ENCODE results near the gene OSM.

OSM gene

DNA sequence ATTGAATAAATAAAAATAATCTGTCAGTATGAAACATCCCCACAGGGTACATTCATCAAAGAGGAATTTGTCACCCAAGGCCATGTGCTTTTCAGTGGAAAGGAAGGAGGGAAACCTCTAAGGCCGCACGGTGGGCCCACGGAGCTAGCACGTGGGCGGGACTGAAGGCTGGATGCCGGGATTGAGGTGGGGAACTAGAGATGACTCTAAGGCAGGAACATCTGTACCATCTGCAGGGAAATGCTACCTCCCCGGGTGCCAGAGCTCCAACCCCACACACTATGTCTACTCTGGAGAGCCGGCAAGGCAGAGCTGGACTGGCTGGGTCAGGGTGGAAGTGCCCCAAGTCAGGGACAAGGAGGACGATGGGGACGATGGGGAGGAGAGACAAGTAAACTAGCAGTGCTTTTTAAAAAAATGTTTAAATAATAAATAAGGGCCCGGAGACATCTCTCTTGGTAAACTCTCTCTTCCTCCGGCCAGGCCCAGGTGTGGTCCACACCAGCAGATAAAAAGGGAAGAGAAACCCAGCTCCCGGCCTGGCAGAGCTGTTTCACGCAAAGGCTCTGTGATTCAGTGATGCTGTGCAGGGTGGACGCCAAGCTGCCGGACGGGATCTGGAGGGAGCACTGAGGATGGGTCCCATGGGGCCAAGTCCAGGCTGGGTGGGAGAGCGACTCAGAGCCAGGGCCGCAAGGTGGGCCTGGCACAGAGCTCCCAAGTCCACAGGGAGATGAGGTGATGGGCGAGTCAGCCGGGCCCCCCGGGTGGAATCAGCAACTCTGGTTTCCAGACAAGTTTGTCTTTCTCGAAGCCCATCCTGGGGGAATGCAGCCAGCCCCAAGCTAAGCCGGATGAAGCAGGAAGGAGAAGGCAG is 25.9 kb downstream of the OSM start:
- no peaks in the 10 kb centered on the region for H3K36me3 Mint-ChIP-seq (ENCODE audit: low read depth)
- H3K27ac Mint-ChIP-seq: peak overlapping the region; percentile 36
- H3K4me3 Mint-ChIP-seq: no peak overlapping the region
- no peak for DNase-seq
- H3K4me1 Mint-ChIP-seq: peaks cover 72% of the 10 kb centered on the region
- peaks cover 32% of the 10 kb centered on the region for H3K27me3 Mint-ChIP-seq (ENCODE audit: low read depth, poor library complexity)
- TF ChIP-seq, protein P1, sequence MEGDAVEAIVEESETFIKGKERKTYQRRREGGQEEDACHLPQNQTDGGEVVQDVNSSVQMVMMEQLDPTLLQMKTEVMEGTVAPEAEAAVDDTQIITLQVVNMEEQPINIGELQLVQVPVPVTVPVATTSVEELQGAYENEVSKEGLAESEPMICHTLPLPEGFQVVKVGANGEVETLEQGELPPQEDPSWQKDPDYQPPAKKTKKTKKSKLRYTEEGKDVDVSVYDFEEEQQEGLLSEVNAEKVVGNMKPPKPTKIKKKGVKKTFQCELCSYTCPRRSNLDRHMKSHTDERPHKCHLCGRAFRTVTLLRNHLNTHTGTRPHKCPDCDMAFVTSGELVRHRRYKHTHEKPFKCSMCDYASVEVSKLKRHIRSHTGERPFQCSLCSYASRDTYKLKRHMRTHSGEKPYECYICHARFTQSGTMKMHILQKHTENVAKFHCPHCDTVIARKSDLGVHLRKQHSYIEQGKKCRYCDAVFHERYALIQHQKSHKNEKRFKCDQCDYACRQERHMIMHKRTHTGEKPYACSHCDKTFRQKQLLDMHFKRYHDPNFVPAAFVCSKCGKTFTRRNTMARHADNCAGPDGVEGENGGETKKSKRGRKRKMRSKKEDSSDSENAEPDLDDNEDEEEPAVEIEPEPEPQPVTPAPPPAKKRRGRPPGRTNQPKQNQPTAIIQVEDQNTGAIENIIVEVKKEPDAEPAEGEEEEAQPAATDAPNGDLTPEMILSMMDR (IDR thresholded peaks at IDR 0.05): no peak
- peaks cover 8% of the 10 kb centered on the region for H3K9me3 Mint-ChIP-seq

DNA sequence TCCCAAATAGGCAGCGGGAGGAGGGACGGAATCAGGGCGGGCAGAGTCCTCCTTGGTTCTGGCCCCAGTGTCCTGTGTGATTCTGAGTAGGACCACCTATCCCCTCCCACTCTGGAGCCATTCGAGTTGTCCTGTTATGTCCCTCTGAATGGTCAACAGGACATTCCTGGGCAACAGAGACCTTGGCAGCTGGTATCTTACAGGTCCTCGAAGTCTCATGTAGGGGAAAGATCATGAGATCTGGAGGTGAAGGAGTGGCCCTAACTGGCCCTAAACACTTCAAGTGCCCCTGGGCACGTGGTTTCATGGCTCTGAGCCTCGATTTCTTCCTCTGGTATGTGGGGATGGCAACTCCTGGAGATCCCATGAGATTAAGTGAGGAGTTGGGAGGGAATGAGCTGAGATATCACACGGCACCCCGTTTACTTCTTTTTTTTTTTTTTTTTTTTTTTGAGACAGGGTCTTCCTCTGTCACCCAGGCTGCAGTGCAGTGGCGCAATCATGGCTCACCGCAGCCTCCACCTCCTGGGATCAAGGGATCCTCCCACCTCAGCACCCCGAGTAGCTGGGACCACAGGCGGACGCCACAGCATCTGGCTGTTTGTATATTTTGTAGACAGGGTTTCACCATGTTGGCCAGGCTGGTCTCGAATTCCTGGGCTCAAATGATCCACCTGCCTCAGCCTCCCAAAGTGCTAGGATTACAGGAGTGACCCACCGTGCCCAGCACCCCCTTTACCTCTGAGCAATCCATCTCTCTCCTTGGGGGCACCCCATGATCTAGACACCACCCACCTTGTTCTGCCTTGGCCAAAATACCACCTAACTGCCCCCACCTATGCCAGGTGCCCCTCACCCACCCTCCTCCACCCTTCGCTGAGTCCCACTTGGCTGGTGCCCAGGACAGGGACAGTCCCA is 26.9 kb downstream of the OSM start:
- DNase-seq: no peak
- TF ChIP-seq, protein P1 (IDR thresholded peaks at IDR 0.05): no peak
- Mint-ChIP-seq H3K27ac (no peak overlapping the region), H3K4me3 (no peak overlapping the region), H3K4me1 (peaks cover 72% of the 10 kb centered on the region), H3K9me3 (peaks cover 8% of the 10 kb centered on the region), H3K36me3 (ENCODE audit: low read depth) (no peaks in the 10 kb centered on the region), H3K27me3 (ENCODE audit: low read depth, poor library complexity) (peaks cover 21% of the 10 kb centered on the region)

DNA sequence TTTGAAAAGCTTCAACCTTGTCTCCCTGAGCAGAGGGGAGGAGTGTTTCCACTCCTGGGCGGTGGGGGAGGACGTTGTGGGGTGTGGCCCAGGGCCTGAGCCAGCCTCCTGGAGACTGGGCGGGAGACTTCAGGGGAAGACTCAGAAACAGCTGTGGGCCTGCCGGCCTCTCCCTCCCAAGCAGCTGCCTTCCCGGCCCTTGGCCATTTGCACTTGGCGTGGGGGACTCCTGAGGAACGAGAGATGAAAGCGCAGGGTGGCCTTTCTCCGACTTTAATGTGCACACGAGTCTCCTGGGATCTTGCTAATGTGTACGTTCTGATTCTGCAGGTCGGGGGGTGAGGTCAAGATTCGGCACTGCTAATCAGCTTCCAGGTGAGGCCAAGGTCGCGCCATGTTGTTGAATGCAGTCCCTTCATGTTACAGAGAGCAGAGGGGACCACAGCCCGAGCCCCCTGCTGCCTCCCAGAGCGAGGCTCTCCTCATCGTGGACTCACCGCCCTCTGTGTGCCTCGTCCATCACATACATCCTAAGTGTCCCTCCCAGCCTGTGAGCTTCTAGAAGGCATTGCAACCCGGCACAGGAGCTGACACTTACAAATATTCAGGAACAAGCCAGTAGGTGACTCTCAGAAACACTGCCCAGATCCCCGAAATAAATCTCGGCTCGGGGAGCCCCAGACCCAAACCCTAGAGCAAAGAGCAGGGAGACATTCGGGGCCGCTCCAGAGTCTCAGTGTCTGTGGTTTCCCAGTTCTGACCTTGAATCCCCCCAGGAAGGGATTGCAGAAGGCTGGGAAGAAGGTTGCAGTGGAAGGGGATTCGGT is 27.8 kb downstream of the OSM start:
- peak; percentile 33 for DNase-seq
- H3K4me3 Mint-ChIP-seq: no peak overlapping the region
- H3K27ac Mint-ChIP-seq: no peak overlapping the region
- no peaks in the 10 kb centered on the region for H3K36me3 Mint-ChIP-seq (ENCODE audit: low read depth)
- peaks cover 8% of the 10 kb centered on the region for H3K9me3 Mint-ChIP-seq
- TF ChIP-seq, protein P1 (IDR thresholded peaks at IDR 0.05): no peak
- peaks cover 13% of the 10 kb centered on the region for H3K27me3 Mint-ChIP-seq (ENCODE audit: low read depth, poor library complexity)
- peaks cover 65% of the 10 kb centered on the region for H3K4me1 Mint-ChIP-seq

DNA sequence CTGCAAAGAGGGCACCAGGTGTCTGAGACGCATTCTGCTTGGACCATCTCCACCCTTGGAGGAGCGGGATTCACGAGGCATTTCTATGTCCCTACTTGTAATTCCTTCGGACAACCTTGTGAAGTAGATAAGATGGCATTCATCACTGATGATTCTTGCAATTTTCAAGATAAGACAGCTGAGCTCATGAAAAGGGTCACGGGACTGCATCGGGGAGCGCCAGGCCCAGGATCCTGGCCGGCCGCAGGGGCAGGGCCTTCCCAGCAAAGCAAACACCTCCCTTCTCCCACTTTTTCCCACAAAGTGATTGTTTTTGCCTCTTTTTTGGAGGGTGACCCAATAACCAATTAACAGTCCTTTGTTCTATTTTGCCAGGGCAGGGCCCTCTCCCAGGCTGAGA is 28.5 kb downstream of the OSM start:
- no peak for DNase-seq
- TF ChIP-seq, protein P1 (IDR thresholded peaks at IDR 0.05): no peak
- H3K4me1 Mint-ChIP-seq: peaks cover 68% of the 10 kb centered on the region
- H3K27me3 Mint-ChIP-seq (ENCODE audit: low read depth, poor library complexity): peaks cover 11% of the 10 kb centered on the region
- no peak overlapping the region for H3K27ac Mint-ChIP-seq
- no peak overlapping the region for H3K4me3 Mint-ChIP-seq
- H3K9me3 Mint-ChIP-seq: peaks cover 8% of the 10 kb centered on the region
- H3K36me3 Mint-ChIP-seq (ENCODE audit: low read depth): no peaks in the 10 kb centered on the region

DNA sequence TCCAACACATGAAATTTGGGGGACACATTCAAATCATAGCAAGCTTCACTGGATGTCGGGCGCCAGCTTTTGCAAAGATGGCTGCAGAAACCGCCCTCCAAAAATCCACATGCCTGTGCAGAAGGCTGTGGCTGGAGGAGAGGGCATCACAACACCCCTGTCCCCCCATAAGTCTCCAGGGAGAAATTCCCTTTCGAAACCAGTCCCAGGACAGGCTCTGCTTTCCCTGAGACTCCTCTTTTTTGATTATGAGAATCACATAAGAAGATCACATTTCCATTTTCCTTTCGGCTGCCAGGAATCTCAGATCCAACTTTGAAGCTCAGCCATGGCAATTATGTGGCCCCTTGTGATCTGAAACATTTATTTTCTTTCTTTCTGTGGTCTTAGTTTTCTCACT is 29.8 kb downstream of the OSM start:
- Mint-ChIP-seq H3K36me3 (ENCODE audit: low read depth) (no peaks in the 10 kb centered on the region), H3K4me3 (no peak overlapping the region), H3K27ac (no peak overlapping the region), H3K27me3 (ENCODE audit: low read depth, poor library complexity) (peaks cover 15% of the 10 kb centered on the region), H3K9me3 (peaks cover 8% of the 10 kb centered on the region), H3K4me1 (peaks cover 73% of the 10 kb centered on the region)
- TF ChIP-seq, protein P1 (IDR thresholded peaks at IDR 0.05): no peak
- no peak for DNase-seq

All from nephron progenitor cell (in vitro differentiated cells).